Suprapubic skin (tissue), 3 donors: ENCODE results near the gene MICAL2.

ENCODE experiments used
- CTCF ChIP-seq, 2 donors: fragments of 200-600 bp in 1 of 2; fragments of 450-650 bp in 1 of 2; sonication (generic) in 1 of 2; IDR thresholded peaks; one replicate each; pipeline ENCODE4 v1.5.1; 2016 to 2019; ENCODE audit warnings: antibody characterized with exemption in 2 of 2, mild to moderate bottlenecking in 1 of 2, moderate library complexity in 1 of 2
- EP300 ChIP-seq: sonication (generic); formaldehyde crosslinking; IDR thresholded peaks from one replicate; pipeline ENCODE4 v1.6.1; 2017; ENCODE audit warnings: antibody characterized with exemption

- TF ChIP-seq CTCF (IDR thresholded peaks at IDR 0.05) (no peak), EP300 (no peak)
Measured at GRCh38 chr11:12174128-12174476, 63.7 kb downstream of the MICAL2 start.
